Forelimb muscle (tissue), 1 donor: ENCODE results near the gene ABCA7. TPM values are rescaled to one million over a fixed set of nuclear protein-coding genes. Genes with fewer than 3 reads are reported as not detected.
"Not testable (repeated sequence)": the region's sequence is repeated elsewhere in the genome, so short reads cannot be mapped to it uniquely, and the experiment has no call there.

Experiments used
- DNase-seq: peaks from one replicate; pipeline ENCODE4 v3.0.0-alpha.2; 2013; ENCODE audit warnings: low read depth
- polyA plus RNA-seq: library from polyadenylated mRNA; unstranded; fragments of 120-200 nt; gene quantifications from one replicate; pipeline ENCODE4 v1.2.1, GENCODE V29; 2013; ENCODE audit not compliant: insufficient read length

The ABCA7 gene
- polyA plus RNA-seq, 1 donor, result 20.6 TPM

- DNase-seq, result no peak
Measured at GRCh38 chr19:1015782-1016646, 23.9 kb upstream of the ABCA7 start.

DNA sequence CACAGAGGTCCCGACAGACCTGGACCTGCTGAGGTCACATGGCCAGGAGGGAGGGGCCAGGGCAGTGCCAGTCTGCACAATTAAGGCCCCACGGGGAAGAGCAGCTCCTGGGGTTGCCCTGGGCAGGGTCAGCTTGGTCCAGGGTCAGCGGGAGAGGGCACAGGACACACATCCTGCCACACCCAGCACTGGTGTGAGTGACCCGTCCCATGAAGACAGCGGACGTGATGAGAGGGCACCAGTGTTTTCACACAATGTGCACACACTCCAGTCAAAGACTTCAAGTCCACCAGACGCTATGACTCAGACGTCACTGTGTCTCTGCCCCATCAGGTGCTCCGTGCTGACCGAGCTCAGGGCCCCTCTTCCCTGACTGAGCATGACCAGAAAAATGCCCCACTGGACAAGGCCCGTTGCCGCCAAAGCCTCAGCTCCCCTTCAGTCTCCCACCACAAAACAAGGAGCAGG lies 23.2 kb upstream of the ABCA7 start:
- no peak for DNase-seq

- DNase-seq, result no peak
Measured at GRCh38 chr19:1017115-1017905, 22.6 kb upstream of the ABCA7 start.

DNA sequence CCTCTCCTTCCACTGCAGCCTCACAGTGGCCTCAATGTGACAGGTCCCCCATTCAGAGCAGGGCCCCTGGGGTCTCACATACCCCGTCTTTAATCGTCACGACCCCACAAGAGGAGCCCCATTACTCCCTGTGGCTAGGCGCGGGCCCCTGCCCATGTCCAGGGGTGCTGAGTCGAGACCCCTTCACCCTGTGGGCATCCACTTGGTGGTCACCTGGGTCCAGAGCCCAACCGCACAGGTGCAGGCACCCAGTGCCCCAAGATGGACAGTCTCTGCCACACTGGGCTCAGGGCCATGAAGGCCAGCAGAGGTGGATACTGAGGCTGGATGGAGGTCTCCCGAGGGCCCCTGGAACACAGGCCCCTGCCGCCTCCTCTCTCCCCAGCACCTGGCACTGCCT lies 22.0 kb upstream of the ABCA7 start:
- no peak for DNase-seq

DNA sequence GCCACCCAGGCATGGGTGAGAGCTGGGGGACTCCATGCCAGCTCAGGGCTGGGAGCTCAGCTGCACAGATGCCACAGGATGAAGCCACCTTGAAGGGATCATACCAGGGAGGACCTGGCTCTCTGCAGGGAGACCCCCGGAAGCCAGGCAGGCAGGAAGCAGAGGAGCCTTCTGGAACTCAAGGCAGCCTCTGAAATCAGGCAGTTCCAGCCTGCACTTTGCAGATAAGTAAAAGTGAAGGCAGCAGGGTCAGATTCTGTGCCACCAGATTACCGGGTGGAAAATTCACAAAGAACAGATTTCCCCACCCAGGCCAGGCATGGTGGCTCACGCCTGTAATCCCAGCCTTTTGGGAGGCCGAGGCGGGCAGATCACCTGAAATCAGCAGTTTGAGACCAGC lies 21.5 kb upstream of the ABCA7 start:
- no peak for DNase-seq

GRCh38 chr19:1018932-1019615 lies 20.8 kb upstream of the ABCA7 start:
- no peak for DNase-seq

GRCh38 chr19:1019616-1019961 lies 20.3 kb upstream of the ABCA7 start:
- no peak for DNase-seq

DNA sequence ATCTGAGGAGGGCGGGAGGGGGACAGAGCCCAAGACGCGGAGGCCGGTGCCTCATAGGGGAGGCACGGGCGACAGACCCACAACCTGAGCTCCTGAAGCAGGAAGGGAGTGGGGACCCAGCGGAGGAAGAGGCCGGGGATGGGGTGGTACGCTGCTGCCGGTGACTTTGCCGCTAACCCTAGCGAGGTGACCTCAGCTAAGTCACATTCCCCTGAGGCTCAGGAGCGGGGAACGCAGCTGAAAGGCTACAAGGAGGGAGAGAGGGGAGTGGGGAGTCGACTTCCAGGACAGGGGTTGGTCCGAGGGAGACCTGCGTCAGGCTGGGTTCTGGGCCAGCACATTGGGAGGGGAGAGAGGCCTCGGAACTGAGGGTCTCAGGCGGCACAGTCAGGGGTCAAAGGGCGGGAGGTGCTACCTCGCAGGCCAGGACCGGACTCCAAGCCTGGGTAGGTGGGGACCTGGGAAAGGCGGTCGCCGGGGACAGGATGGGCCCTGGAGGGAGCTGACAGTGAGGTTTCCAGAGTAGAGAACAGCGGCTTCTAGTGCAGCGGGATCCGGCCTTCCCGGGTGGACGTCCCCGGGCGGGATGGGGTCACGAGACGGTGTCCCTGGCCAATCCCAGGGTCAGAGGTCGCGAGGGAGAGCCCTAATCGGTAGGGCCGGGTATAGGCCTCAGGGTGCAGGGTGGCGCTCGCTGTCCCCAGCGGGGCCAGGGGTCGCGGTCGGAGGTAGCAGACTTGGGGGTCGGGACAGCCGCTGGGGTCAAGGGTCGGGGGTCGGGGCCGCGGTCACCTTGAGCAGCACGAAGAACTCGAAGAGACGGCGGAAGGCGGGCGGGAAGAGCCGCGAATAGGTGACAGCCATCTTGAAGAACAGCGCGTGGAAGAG lies 19.7 kb upstream of the ABCA7 start:
- no peak for DNase-seq

- peak; percentile 85 for DNase-seq
Measured at GRCh38 chr19:1020868-1021425, 19.0 kb upstream of the ABCA7 start, which contains the start of gene TMEM259. TMEM259 (minus strand) TSS chr19:1021123; CDS start chr19:1020996, 127 bp downstream.

DNA sequence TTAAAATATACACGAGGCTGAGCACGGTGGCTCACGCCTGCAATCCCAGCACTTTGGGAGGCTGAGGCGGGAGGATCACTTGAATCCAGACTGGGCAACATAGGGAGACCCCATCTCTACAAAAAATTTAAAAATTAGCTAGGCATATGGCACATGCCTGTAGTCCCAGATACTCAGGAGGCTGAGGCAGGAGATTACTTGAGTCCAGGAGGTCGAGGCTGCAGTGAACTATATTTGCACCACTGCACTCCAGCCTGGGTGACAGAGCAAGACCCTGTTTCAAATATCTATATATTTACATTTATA lies 16.1 kb upstream of the ABCA7 start:
- not testable (repeated sequence) for DNase-seq

DNA sequence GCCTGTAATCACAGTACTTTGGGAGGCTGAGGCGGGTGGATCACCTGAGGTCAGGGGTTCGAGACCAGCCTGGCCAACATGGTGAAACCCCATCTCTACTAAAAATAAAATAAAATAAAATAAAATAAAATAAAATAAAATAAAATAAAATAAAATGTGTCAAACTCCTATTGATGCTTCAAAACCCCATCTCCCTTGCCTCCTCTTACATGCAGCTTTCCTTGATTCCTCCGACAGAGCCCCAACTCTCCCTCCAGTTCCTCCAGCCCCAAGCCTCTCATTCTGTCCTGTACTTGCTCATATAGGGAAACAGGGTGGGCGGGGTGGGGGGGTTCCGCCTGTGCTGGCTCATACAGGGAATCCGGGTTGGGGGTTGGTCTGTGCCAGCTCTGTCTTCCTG lies 14.8 kb upstream of the ABCA7 start:
- not testable (repeated sequence) for DNase-seq

DNA sequence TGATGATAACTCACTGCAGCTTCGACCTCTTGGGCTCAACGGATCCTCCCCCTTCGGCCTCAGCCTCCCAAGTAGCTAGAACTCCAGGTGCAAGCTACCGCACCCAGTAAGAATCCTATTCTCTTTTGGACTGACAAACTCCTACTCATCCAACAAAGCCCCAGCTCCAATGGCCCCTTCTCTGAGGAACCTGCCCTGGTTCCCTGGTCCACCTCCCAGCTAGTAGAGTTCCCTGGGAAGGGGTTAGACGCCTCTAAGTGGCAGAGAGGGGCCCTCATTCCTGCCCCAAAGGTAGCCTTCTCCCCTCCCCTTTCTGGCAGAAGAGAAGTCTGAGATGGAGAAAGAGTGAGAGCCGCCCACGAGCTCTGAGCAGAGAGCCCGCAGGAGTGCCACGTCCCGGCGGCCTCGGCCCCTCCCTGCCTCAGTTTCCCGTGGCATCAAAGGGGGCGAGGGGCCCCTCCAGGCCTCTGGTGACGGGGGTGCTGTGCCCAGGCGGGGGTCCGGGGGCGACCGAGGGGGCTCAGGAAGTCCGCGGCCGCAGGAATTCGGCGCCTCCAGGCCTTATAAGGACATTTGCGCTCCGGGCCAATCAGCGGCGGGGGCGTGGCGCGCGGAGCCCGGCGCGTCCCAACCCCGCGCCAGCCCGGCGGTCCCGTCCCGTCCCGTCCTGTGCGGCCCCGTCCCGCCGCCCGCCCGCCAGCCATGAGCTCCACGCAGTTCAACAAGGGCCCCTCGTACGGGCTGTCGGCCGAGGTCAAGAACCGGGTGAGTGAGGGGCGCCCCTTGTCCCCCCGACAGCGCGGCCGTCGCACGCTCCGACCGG lies 13.7 kb upstream of the ABCA7 start, which contains the start of gene CNN2:
TSS of gene CNN2 (plus strand) at position 649 of the 823 bp plus-strand sequence. CDS start at position 703, 54 bp downstream.
- DNase-seq, result no peak

DNA sequence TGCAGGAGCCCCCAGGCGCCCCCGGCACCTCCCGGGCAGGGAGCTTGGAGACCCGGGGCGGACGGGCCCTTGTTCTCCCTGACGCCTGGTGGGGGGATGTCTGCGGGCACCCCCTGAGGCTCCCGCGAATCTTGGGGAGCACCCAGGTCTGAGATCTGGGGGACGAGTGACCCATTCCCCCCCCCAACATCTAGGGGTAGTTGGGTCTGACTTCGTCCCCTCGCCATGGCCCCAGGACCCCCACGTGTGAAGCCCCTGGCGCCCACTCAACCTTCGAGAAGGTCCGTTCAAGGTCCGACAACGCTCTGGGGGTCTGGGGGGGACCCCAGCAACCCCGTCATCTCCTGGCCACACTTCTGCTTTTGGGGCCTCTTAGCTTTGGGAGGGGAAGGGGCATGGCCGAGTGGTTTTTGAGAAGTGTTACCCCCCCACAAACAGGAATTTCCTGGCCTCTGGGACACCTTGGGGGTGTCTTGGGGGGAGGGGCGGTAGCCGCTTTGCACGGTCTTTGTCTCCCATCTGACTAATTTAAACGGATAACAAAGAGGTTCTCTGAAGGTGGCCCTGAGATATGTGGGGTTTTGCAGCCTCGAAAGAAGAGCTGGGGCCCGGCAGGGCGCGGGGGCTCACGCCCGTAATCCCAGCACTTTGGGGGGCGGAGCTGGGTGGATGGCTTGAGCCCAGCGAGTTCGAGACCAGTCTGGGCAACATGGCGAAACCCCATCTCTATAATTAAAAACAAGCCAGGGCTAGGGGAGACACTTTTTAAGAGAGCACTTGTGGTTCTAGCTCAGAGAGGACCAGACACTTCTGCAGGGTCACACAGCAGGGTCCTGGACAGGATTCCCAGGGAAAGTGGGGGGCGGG lies 12.9 kb upstream of the ABCA7 start:
- DNase-seq, result no peak

DNA sequence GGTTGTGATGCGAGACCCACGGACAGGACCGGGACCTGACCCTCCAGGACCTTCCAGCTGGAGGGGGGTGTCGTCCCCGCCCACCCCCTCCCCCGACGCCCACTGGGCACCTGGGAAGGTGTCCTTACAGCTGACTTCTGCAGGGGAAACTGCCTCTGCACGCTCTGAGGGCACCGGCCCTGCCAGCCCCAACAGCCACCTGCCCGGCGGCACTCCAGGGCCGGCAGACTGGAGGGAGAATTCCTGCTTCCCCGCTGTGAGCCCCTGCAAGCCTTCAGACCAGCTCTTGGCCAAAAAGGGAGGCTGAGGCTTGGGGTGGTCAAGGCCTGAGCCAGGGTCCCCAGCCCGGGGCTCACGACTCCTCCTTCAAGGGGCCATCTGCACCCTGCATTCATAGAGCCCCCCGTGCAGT lies 12.3 kb upstream of the ABCA7 start:
- no peak for DNase-seq

- DNase-seq, result no peak
Measured at GRCh38 chr19:1028062-1028926, 11.6 kb upstream of the ABCA7 start.

DNA sequence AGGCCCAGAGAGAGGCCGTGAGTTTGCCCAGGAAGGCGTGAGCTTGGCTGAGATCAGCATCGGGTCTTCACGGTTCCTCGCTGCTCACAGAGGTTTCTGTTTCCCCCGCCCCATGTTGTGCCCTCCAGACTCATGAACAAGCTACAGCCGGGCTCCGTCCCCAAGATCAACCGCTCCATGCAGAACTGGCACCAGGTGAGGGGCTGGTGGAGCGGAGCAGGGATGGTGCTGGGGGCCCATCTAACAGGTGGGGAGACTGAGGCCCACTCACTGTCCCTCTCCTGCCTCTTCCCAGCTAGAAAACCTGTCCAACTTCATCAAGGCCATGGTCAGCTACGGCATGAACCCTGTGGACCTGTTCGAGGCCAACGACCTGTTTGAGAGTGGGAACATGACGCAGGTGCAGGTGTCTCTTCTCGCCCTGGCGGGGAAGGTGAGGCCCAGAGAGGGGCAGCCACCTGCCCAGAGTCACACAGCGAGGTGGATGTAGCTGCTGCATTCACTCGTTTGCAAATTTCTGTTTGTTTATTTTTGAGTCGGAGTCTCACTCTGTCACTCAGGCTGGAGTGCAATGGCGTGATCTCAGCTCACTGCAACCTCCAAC lies 7.5 kb upstream of the ABCA7 start:
- no peak for DNase-seq

DNA sequence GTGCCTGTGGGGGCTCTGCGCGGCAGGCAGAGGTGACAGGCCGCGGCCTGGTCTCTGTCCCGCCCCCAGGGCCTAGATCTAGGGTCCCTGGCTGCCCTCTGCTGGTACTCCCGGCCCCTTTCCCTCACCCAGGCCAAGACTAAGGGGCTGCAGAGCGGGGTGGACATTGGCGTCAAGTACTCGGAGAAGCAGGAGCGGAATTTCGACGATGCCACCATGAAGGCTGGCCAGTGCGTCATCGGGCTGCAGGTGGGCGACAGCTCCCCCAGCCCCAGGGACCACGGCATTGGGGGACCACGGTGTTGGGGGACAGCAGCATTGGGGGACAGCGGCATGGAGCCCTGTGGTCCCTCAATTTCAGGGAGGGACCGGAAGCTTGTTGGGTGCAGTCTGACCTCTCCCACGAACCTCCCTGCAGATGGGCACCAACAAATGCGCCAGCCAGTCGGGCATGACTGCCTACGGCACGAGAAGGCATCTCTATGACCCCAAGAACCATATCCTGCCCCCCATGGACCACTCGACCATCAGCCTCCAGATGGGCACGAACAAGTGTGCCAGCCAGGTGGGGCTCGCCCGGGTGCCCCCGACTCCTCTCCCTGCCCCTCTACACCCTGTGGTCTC lies 3.8 kb upstream of the ABCA7 start:
- DNase-seq, result no peak
